Esophagus muscularis mucosa (tissue), 4 donors: ENCODE data around the gene TMEM154.

Source experiments
- CTCF ChIP-seq, 3 experiments: fragments of 200-600 bp in 2 of 3; fragments of 450-650 bp in 1 of 3; sonication (generic) in 2 of 3; IDR thresholded peaks; one replicate each; pipeline ENCODE4 v1.5.1; 2017 to 2019; ENCODE audit warnings: antibody characterized with exemption in 3 of 3, mild to moderate bottlenecking in 2 of 3, moderate library complexity in 1 of 3
- EP300 ChIP-seq: sonication (generic); formaldehyde crosslinking; IDR thresholded peaks from one replicate; pipeline ENCODE4 v1.6.1; 2017; ENCODE audit warnings: antibody characterized with exemption
- POLR2A ChIP-seq: fragments of 450-650 bp; IDR thresholded peaks from one replicate; pipeline ENCODE4 v1.6.1; 2017; ENCODE audit warnings: antibody characterized with exemption, moderate library complexity, mild to moderate bottlenecking, low read depth
- POLR2AphosphoS5 ChIP-seq, 2 donors: sonication (generic); formaldehyde crosslinking; IDR thresholded peaks; one replicate each; pipeline ENCODE4 v1.6.1; 2017; ENCODE audit warnings: antibody characterized with exemption in 2 of 2

GRCh38 chr4:152659806-152660205 lies 20.0 kb downstream of the TMEM154 start:
- TF ChIP-seq CTCF (IDR thresholded peaks at IDR 0.05) (no peak), POLR2A (no peak), EP300 (no peak), POLR2AphosphoS5 (IDR thresholded peaks at IDR 0.05) (no peak)
